GM23248 (cell line): Measurements from ENCODE around the gene CRACDL.

Source experiments
- EZH2 ChIP-seq: fragments of 200-600 bp; sonication (generic); IDR thresholded peaks from 2 replicates; pipeline ENCODE4 v1.6.1; 2018; ENCODE audit warnings: antibody characterized with exemption, mild to moderate bottlenecking; ENCODE audit not compliant: insufficient read depth, poor library complexity, severe bottlenecking
- EZH2phosphoT487 ChIP-seq: fragments of 200-600 bp; sonication (generic); IDR thresholded peaks from 2 replicates; pipeline ENCODE4 v1.6.1; 2018; ENCODE audit warnings: antibody characterized with exemption, moderate library complexity, mild to moderate bottlenecking, low read depth; ENCODE audit not compliant: insufficient read depth

GRCh38 chr2:98896416-98896815, 39.6 kb downstream of the CRACDL start:
- no peak for TF ChIP-seq EZH2
- TF ChIP-seq EZH2phosphoT487: no peak
